Esophagus muscularis mucosa (tissue), 4 donors: ENCODE data around the gene IRS1. TPM values are rescaled to one million over a fixed set of nuclear protein-coding genes. Genes with fewer than 3 reads are reported as not detected.

Source experiments
- DNase-seq: peaks from one replicate; pipeline ENCODE4 v3.0.0-alpha.2; 2017; ENCODE audit errors: extremely low spot score
- H3K27ac ChIP-seq, 4 donors: fragments of 200-600 bp; sonication (generic); replicated peaks in 1 of 4; 1 replicate in 3 of 4; 2 replicates in 1 of 4; pipeline ENCODE4 v1.5.1; 2016 to 2019; ENCODE audit warnings: mild to moderate bottlenecking in 1 of 4
- H3K27me3 ChIP-seq, 4 donors: fragments of 200-600 bp; sonication (generic); one replicate each; pipeline versions ENCODE4 v1.5.1 to v1.6.0; 2016 to 2019
- H3K36me3 ChIP-seq, 4 donors: fragments of 200-600 bp; sonication (generic); one replicate each; pipeline ENCODE4 v1.5.1; 2016 to 2019
- H3K4me1 ChIP-seq, 4 donors: fragments of 200-600 bp; sonication (generic); one replicate each; pipeline ENCODE4 v1.5.1; 2016 to 2019
- H3K4me3 ChIP-seq, 4 donors: fragments of 200-600 bp; sonication (generic); 1 replicate in 2 of 4; 2 replicates in 2 of 4; pipeline ENCODE4 v1.5.1; 2016 to 2019; ENCODE audit warnings: mild to moderate bottlenecking in 4 of 4, moderate library complexity in 1 of 4
- H3K9me3 ChIP-seq, 4 donors: fragments of 200-600 bp; sonication (generic); 1 replicate in 3 of 4; 2 replicates in 1 of 4; pipeline ENCODE4 v1.5.1; 2016 to 2019
- EP300 ChIP-seq: sonication (generic); formaldehyde crosslinking; IDR thresholded peaks from one replicate; pipeline ENCODE4 v1.6.1; 2017; ENCODE audit warnings: antibody characterized with exemption
- POLR2A ChIP-seq: fragments of 450-650 bp; IDR thresholded peaks from one replicate; pipeline ENCODE4 v1.6.1; 2017; ENCODE audit warnings: antibody characterized with exemption, moderate library complexity, mild to moderate bottlenecking, low read depth
- POLR2AphosphoS5 ChIP-seq, 2 donors: sonication (generic); formaldehyde crosslinking; IDR thresholded peaks; one replicate each; pipeline ENCODE4 v1.6.1; 2017; ENCODE audit warnings: antibody characterized with exemption in 2 of 2
- WGBS: methylation state at CpG from one replicate; pipeline ENCODE4 v1.1.5; 2018; 5-methylcytosine and 5-hydroxymethylcytosine counted together
- intact Hi-C: fragments of 100-400 bp; cut with DNase I; formaldehyde crosslinking; loops from one replicate; pipeline ENCODE4 v1.15.1; 2023
- total RNA-seq, 4 donors: library from RNA; depleted of rRNA; stranded (reverse); fragments of >200 nt; gene quantifications; one replicate each; pipeline versions ENCODE4 v1.1.0 to v1.2.1, GENCODE V29; 2016
- TF ChIP-seq, protein P1 (sequence below), 3 experiments: fragments of 200-600 bp in 2 of 3; fragments of 450-650 bp in 1 of 3; sonication (generic) in 2 of 3; IDR thresholded peaks; one replicate each; pipeline ENCODE4 v1.5.1; 2017 to 2019; ENCODE audit warnings: antibody characterized with exemption in 3 of 3, mild to moderate bottlenecking in 2 of 3, moderate library complexity in 1 of 3

The IRS1 gene
- total RNA-seq, 4 donors from 2014 or later, result 27.8 to 47.6 (median 32.8) TPM

DNA sequence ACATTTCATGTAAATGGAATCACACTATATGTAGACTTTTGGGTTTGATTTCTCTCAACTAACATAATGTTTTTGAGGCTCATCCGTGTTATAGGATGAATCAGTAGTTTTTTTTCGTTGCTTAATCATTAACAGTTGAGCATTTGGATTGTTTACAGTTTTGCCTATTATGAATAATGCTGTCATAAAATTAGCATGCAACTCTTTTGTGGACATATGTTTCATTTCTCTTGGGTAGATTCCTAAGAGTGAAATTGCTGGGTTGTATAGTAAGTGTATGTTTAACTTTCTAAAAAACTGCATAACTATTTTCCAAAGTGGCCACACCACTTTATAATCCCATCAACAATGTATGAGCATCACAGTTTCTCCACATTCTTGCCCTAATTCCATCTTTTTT is 28.6 kb upstream of the IRS1 start:
- no peak overlapping the region for H3K27ac ChIP-seq
- no peak overlapping the region for H3K4me3 ChIP-seq
- no peaks in the 10 kb centered on the region for H3K9me3 ChIP-seq
- no peaks in the 10 kb centered on the region for H3K36me3 ChIP-seq
- intact Hi-C loops, result no loop called here
- no peak for DNase-seq
- WGBS, result 77% methylated on average over 2 of the region's 2 CpGs
- no peak for TF ChIP-seq POLR2A
- no peak for TF ChIP-seq EP300
- TF ChIP-seq, protein P1, sequence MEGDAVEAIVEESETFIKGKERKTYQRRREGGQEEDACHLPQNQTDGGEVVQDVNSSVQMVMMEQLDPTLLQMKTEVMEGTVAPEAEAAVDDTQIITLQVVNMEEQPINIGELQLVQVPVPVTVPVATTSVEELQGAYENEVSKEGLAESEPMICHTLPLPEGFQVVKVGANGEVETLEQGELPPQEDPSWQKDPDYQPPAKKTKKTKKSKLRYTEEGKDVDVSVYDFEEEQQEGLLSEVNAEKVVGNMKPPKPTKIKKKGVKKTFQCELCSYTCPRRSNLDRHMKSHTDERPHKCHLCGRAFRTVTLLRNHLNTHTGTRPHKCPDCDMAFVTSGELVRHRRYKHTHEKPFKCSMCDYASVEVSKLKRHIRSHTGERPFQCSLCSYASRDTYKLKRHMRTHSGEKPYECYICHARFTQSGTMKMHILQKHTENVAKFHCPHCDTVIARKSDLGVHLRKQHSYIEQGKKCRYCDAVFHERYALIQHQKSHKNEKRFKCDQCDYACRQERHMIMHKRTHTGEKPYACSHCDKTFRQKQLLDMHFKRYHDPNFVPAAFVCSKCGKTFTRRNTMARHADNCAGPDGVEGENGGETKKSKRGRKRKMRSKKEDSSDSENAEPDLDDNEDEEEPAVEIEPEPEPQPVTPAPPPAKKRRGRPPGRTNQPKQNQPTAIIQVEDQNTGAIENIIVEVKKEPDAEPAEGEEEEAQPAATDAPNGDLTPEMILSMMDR (IDR thresholded peaks at IDR 0.05), result no peak
- TF ChIP-seq POLR2AphosphoS5 (IDR thresholded peaks at IDR 0.05), result no peak
- H3K27me3 ChIP-seq, result no peaks in the 10 kb centered on the region
- no peaks in the 10 kb centered on the region for H3K4me1 ChIP-seq

GRCh38 chr2:226825056-226825455 is 25.4 kb upstream of the IRS1 start:
- no peak for DNase-seq

DNA sequence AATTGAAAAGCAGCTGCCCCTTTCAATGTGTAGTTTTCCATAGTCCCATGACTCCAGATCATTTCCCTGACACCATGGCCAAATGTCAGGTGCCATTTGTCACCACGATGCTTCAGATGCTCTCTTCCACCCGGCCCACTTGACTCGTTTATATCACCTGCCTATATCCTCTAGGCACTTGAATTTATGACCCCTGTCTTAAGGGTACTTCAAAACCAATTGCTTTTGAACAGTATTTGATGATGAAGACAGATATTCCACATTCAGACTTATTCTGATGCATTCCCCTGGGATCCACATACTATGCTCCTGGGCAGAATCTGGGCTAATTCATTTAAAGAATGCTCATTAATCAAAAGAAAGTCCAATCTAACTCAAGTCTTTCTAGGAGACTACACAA is 19.3 kb upstream of the IRS1 start:
- DNase-seq, result no peak
- 58% methylated on average over 3 of the region's 3 CpGs for whole genome bisulfite sequencing
- no peaks in the 10 kb centered on the region for H3K4me1 ChIP-seq
- H3K9me3 ChIP-seq, result no peaks in the 10 kb centered on the region
- H3K27me3 ChIP-seq, result no peaks in the 10 kb centered on the region
- intact Hi-C loops, result no loop called here
- TF ChIP-seq POLR2AphosphoS5 (IDR thresholded peaks at IDR 0.05), result no peak
- TF ChIP-seq, protein P1 (IDR thresholded peaks at IDR 0.05), result no peak
- TF ChIP-seq POLR2A, result no peak
- no peaks in the 10 kb centered on the region for H3K36me3 ChIP-seq
- no peak overlapping the region for H3K27ac ChIP-seq
- H3K4me3 ChIP-seq, result no peak overlapping the region

More at GRCh38 chr2:226825056-226825455, 25.4 kb upstream of the IRS1 start:
- WGBS, result 68% methylated on average over 2 of the region's 2 CpGs
- H3K9me3 ChIP-seq, result no peaks in the 10 kb centered on the region
- TF ChIP-seq EP300 (no peak), POLR2AphosphoS5 (IDR thresholded peaks at IDR 0.05) (no peak), POLR2A (no peak)
- TF ChIP-seq, protein P1 (IDR thresholded peaks at IDR 0.05), result no peak
- H3K27ac ChIP-seq, result no peak overlapping the region
- no peaks in the 10 kb centered on the region for H3K36me3 ChIP-seq
- intact Hi-C loops, result no loop called here
- H3K4me1 ChIP-seq, result no peaks in the 10 kb centered on the region
- no peaks in the 10 kb centered on the region for H3K27me3 ChIP-seq
- no peak overlapping the region for H3K4me3 ChIP-seq

DNA sequence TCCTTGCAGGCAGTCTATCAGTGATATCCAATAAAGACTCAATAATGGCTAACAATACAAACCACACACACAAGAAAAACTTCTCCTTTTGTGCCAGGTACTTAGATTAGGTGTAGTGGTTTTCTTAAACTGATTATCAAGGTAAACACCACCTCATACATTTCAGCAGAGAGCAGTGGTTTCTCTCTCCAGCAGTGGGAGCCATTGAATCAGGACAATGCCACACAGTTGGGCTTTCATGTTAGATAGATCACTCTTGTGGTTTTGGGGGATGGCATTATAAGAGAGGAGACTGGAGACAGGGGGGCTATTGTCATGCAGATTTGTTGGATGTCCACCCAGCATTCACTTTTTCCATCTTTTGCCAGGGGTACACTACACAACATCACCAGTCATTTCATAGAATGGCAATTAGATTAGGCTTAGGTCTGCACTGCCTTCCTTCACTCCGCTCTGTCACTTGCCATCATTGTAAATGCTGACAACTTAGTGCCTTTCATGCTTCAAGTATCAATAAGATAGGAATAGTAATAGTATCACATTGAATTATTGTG is 13.6 kb upstream of the IRS1 start:
- no peak for DNase-seq
- 88% methylated on average over 1 of the region's 1 CpG for WGBS
- intact Hi-C loops, result no loop called here

More for the DNA sequence above, 13.6 kb upstream of the IRS1 start:
- Histone ChIP-seq H3K27ac (no peak overlapping the region), H3K9me3 (no peaks in the 10 kb centered on the region), H3K36me3 (no peaks in the 10 kb centered on the region), H3K27me3 (peaks cover 0 to 5% (median 0%) of the 10 kb centered on the region in 4 donors), H3K4me1 (no peaks in the 10 kb centered on the region), H3K4me3 (no peak overlapping the region)
- TF ChIP-seq, protein P1 (IDR thresholded peaks at IDR 0.05), result peak in 2 of 3 experiments; percentile 2 to 8
- no peak for TF ChIP-seq EP300
- no peak for TF ChIP-seq POLR2A
